Panc1 (cell line): ENCODE measurements around the gene DSCAM. TPM values are rescaled to one million over a fixed set of nuclear protein-coding genes. Genes with fewer than 3 reads are reported as not detected.

Experiments
- ATAC-seq: fragments of 200-7000 bp; cut with Tn5 transposase; 2 replicates; pipeline ENCODE4 v1.9.1; 2020; ENCODE audit warnings: mild to moderate bottlenecking, moderate library complexity
- BruUV-seq: library from RNA; stranded (reverse); fragments of 400-500 nt; replicated peaks from 2 replicates; lab custom pipeline; 2021; lab: Mats Ljungman, UMichigan
- CTCF ChIA-PET: fragments of 300-600 bp; sonication (Branson Sonifier 250); formaldehyde crosslinking; loops from one replicate; lab custom pipeline; 2022; ENCODE audit warnings: antibody characterized with exemption; lab: Charles Lee
- POLR2A ChIA-PET: fragments of 300-600 bp; sonication (Branson Sonifier 250); formaldehyde crosslinking; loops from one replicate; lab custom pipeline; 2022; ENCODE audit warnings: antibody characterized with exemption; lab: Charles Lee
- DNase-seq: peaks from one replicate; pipeline ENCODE4 v3.0.0-alpha.2; 2010; ENCODE audit warnings: low read depth, low spot score
- H3K27ac ChIP-seq: 2 replicates; pipeline ENCODE4 v1.5.1; 2011; ENCODE audit warnings: mild to moderate bottlenecking, low read length, inconsistent platforms
- H3K27me3 ChIP-seq: fragments of 200-500 bp; sonication (Bioruptor generic); 2 replicates; pipeline ENCODE4 v1.6.0; 2014; ENCODE audit warnings: low read length, inconsistent platforms; ENCODE audit not compliant: control insufficient read depth, insufficient read depth
- H3K36me3 ChIP-seq: fragments of 200-500 bp; sonication (Bioruptor generic); 2 replicates; pipeline ENCODE4 v1.5.1; 2014; ENCODE audit warnings: inconsistent platforms, mild to moderate bottlenecking, low read length, moderate library complexity; ENCODE audit not compliant: control insufficient read depth, insufficient read depth
- H3K4me1 ChIP-seq: 2 replicates; pipeline ENCODE4 v1.5.1; 2011; ENCODE audit warnings: inconsistent platforms, mild to moderate bottlenecking, low read length, moderate library complexity; ENCODE audit not compliant: control insufficient read depth, insufficient read depth
- H3K4me3 ChIP-seq, 2 experiments: 2 replicates each; pipeline ENCODE4 v1.5.1; 2011 to 2012; ENCODE audit warnings: low read depth in 2 of 2, low read length in 2 of 2, mild to moderate bottlenecking in 2 of 2, inconsistent platforms in 1 of 2, moderate library complexity in 1 of 2
- H3K9me3 ChIP-seq: fragments of 200-500 bp; sonication (Bioruptor generic); 2 replicates; pipeline ENCODE4 v1.5.1; 2014; ENCODE audit warnings: low read depth, mild to moderate bottlenecking, inconsistent platforms, low read length, moderate library complexity; ENCODE audit not compliant: control insufficient read depth, insufficient read depth
- SIN3A ChIP-seq: IDR thresholded peaks from 2 replicates; pipeline ENCODE4 v1.6.1; 2012; ENCODE audit warnings: low read depth, mild to moderate bottlenecking, low read length, moderate library complexity, borderline replicate concordance; ENCODE audit not compliant: insufficient read depth
- TCF7L2 ChIP-seq: IDR thresholded peaks from 2 replicates; pipeline ENCODE4 v1.6.1; 2011; ENCODE audit warnings: mild to moderate bottlenecking, low read depth, low read length, inconsistent platforms
- in situ Hi-C: cut with HindIII; loops from 2 replicates; pipeline ENCODE4 v1.10.0; 2016; ENCODE audit warnings: low sequenced_read_pairs, low pct_unique_long_range_greater_than_20kb
- intact Hi-C: fragments of 100-400 bp; cut with micrococcal nuclease; formaldehyde crosslinking; loops from one replicate; pipeline ENCODE4 v1.10.0; 2022; ENCODE audit not compliant: unreplicated experiment
- total RNA-seq: library from RNA; stranded (reverse); gene quantifications from one replicate; pipeline ENCODE4 v1.2.1, GENCODE V29; 2021; ENCODE audit not compliant: unreplicated experiment
- TF ChIP-seq, protein P1 (sequence below), 2 experiments: IDR thresholded peaks; 2 replicates each; pipeline ENCODE4 v1.6.1; 2011 to 2012; ENCODE audit warnings: low read depth in 2 of 2, control low read depth in 1 of 2, low read length in 1 of 2, mild to moderate bottlenecking in 1 of 2, moderate library complexity in 1 of 2; ENCODE audit not compliant: insufficient read depth in 1 of 2
- TF ChIP-seq, protein P2 (sequence below): fragments of 450-650 bp; IDR thresholded peaks from 2 replicates; pipeline ENCODE4 v1.5.1; 2017; ENCODE audit warnings: mild to moderate bottlenecking

DSCAM gene
- total RNA-seq, 1 experiment from 2014 or later: not detected

DNA sequence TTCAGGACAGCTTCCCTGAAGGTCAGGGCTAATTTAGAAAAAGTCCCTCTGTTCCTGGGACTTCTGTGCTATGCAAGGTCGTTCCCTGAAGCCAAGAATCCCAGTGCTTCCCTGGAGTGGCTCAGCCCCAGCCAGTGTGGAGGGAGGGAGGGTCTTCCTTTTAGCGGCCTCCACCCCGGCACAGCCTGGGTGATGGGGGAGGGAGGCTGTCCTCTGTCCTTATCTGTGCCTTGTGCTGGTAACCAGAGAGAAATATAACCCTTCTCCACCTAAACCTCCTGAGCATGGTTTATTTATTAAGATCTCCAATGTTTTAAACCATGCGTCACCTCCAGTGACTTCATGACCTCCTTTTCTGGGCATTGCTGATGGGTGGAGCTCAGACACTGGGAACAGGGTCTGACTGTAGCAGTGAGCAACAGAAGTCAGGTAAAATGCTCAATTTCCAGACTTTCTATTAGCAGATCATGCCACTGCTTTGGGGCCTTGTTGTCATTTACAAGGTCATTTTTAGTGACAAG, 157.1 kb downstream of the DSCAM start:
- Histone ChIP-seq H3K27me3 (no peaks in the 10 kb centered on the region), H3K27ac (no peak overlapping the region), H3K4me1 (no peaks in the 10 kb centered on the region), H3K9me3 (no peaks in the 10 kb centered on the region), H3K36me3 (no peaks in the 10 kb centered on the region), H3K4me3 (no peak overlapping the region)
- TF ChIP-seq, protein P1, sequence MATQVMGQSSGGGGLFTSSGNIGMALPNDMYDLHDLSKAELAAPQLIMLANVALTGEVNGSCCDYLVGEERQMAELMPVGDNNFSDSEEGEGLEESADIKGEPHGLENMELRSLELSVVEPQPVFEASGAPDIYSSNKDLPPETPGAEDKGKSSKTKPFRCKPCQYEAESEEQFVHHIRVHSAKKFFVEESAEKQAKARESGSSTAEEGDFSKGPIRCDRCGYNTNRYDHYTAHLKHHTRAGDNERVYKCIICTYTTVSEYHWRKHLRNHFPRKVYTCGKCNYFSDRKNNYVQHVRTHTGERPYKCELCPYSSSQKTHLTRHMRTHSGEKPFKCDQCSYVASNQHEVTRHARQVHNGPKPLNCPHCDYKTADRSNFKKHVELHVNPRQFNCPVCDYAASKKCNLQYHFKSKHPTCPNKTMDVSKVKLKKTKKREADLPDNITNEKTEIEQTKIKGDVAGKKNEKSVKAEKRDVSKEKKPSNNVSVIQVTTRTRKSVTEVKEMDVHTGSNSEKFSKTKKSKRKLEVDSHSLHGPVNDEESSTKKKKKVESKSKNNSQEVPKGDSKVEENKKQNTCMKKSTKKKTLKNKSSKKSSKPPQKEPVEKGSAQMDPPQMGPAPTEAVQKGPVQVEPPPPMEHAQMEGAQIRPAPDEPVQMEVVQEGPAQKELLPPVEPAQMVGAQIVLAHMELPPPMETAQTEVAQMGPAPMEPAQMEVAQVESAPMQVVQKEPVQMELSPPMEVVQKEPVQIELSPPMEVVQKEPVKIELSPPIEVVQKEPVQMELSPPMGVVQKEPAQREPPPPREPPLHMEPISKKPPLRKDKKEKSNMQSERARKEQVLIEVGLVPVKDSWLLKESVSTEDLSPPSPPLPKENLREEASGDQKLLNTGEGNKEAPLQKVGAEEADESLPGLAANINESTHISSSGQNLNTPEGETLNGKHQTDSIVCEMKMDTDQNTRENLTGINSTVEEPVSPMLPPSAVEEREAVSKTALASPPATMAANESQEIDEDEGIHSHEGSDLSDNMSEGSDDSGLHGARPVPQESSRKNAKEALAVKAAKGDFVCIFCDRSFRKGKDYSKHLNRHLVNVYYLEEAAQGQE (IDR thresholded peaks at IDR 0.05; ENCODE audit: insufficient read depth in 1 of 2, low read depth in 2 of 2, low read length in 1 of 2): no peak
- no peak for TF ChIP-seq TCF7L2
- TF ChIP-seq, protein P2, sequence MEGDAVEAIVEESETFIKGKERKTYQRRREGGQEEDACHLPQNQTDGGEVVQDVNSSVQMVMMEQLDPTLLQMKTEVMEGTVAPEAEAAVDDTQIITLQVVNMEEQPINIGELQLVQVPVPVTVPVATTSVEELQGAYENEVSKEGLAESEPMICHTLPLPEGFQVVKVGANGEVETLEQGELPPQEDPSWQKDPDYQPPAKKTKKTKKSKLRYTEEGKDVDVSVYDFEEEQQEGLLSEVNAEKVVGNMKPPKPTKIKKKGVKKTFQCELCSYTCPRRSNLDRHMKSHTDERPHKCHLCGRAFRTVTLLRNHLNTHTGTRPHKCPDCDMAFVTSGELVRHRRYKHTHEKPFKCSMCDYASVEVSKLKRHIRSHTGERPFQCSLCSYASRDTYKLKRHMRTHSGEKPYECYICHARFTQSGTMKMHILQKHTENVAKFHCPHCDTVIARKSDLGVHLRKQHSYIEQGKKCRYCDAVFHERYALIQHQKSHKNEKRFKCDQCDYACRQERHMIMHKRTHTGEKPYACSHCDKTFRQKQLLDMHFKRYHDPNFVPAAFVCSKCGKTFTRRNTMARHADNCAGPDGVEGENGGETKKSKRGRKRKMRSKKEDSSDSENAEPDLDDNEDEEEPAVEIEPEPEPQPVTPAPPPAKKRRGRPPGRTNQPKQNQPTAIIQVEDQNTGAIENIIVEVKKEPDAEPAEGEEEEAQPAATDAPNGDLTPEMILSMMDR: no peak
- TF ChIP-seq SIN3A: no peak
- in situ Hi-C loops (no loop called here), intact Hi-C loops (no loop called here)
- DNase-seq (no peak), ATAC-seq (no peak)
- no TSS peak for BruUV-seq
- CTCF ChIA-PET: no interaction called here
- POLR2A ChIA-PET: no interaction called here

DNA sequence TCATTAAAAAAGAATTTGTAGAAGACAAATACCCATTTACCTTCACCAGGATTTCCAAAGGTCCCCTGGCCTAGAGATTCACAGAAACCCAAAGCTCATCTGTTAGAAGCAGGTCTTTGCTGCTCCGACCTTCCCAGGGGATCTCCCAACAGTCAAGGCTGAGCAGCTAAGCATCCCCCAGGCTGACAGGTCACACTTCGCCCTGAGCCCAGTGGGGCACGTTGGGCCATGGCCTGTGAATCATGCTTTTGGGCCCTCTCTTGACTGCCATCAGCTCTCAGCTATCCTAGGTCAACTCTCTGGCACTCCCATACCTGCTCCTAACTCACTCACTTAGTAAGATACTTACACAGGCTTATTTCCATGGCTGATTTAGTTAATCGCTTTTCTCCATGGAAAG, 157.7 kb downstream of the DSCAM start:
- ChIA-PET POLR2A (no interaction called here), CTCF (no interaction called here)
- intact Hi-C loops (no loop called here), in situ Hi-C loops (no loop called here)
- Histone ChIP-seq H3K9me3 (no peaks in the 10 kb centered on the region), H3K27ac (no peak overlapping the region), H3K36me3 (no peaks in the 10 kb centered on the region), H3K4me3 (no peak overlapping the region), H3K4me1 (no peaks in the 10 kb centered on the region), H3K27me3 (no peaks in the 10 kb centered on the region)
- BruUV-seq: no TSS peak
- DNase-seq (no peak), ATAC-seq (no peak)
- TF ChIP-seq, protein P2: no peak
- no peak for TF ChIP-seq SIN3A
- TF ChIP-seq, protein P1 (IDR thresholded peaks at IDR 0.05; ENCODE audit: insufficient read depth in 1 of 2, low read depth in 2 of 2, low read length in 1 of 2): no peak
